ENCODE measurements around the gene HES1.
"Not testable (repeated sequence)": the region's sequence is repeated elsewhere in the genome, so short reads cannot be mapped to it uniquely, and the experiment has no call there.

Gene HES1

GRCh38 chr3:194140520-194141414 is 4.8 kb downstream of the HES1 start:
- DNase-seq (ENCODE audit: low read depth in 2 of 2) = no peak

GRCh38 chr3:194141415-194142155 is 5.6 kb downstream of the HES1 start:
- peak; percentile 50 to 69 for DNase-seq (ENCODE audit: low read depth in 2 of 2)

GRCh38 chr3:194142156-194142910 is 6.4 kb downstream of the HES1 start:
- no peak for DNase-seq (ENCODE audit: low read depth in 2 of 2)

- DNase-seq (ENCODE audit: low read depth in 2 of 2) = no peak
These were observed 9.8 kb downstream of the HES1 start for GRCh38 chr3:194145702-194146101.

- no peak for DNase-seq (ENCODE audit: low read depth in 2 of 2)
These were observed 11.7 kb downstream of the HES1 start for GRCh38 chr3:194147679-194148078.

- no peak for DNase-seq (ENCODE audit: low read depth in 2 of 2)
These were observed 12.4 kb downstream of the HES1 start for GRCh38 chr3:194148383-194148782.

GRCh38 chr3:194150252-194150934 is 14.4 kb downstream of the HES1 start:
- DNase-seq (ENCODE audit: low read depth in 2 of 2) = no peak

- DNase-seq (ENCODE audit: low read depth in 2 of 2) = not testable (repeated sequence)
These were observed 15.0 kb downstream of the HES1 start for GRCh38 chr3:194150935-194151302.

GRCh38 chr3:194154346-194154745 is 18.4 kb downstream of the HES1 start:
- DNase-seq (ENCODE audit: low read depth in 2 of 2) = no peak

GRCh38 chr3:194156095-194156494 is 20.1 kb downstream of the HES1 start:
- no peak for DNase-seq (ENCODE audit: low read depth in 2 of 2)

GRCh38 chr3:194158942-194159439 is 23.0 kb downstream of the HES1 start:
- DNase-seq (ENCODE audit: low read depth in 2 of 2) = no peak

GRCh38 chr3:194160158-194160557 is 24.2 kb downstream of the HES1 start:
- no peak for DNase-seq (ENCODE audit: low read depth in 2 of 2)

GRCh38 chr3:194161131-194162045 is 25.4 kb downstream of the HES1 start:
- no peak for DNase-seq (ENCODE audit: low read depth in 2 of 2)

GRCh38 chr3:194162070-194162678 is 26.2 kb downstream of the HES1 start:
- DNase-seq (ENCODE audit: low read depth in 2 of 2) = no peak

- DNase-seq (ENCODE audit: low read depth in 2 of 2) = no peak
These were observed 27.1 kb downstream of the HES1 start for GRCh38 chr3:194162817-194163584.

GRCh38 chr3:194163697-194164096 is 27.7 kb downstream of the HES1 start:
- DNase-seq (ENCODE audit: low read depth in 2 of 2) = no peak

GRCh38 chr3:194164861-194165260 is 28.9 kb downstream of the HES1 start:
- DNase-seq (ENCODE audit: low read depth in 2 of 2) = no peak

- no peak for DNase-seq (ENCODE audit: low read depth in 2 of 2)
These were observed 29.5 kb downstream of the HES1 start for GRCh38 chr3:194165271-194166018.

Data from activated CD4-positive, alpha-beta T cell treated with anti-CD3 and anti-CD28 coated beads for 24 hours (primary cell).